HG03469 (cell line): ENCODE data around the gene CIAO2A.
"Not testable (repeated sequence)": the region's sequence is repeated elsewhere in the genome, so short reads cannot be mapped to it uniquely, and the experiment has no call there.

Experiments used
- ATAC-seq: cut with Tn5 transposase; IDR thresholded peaks from one replicate; pipeline ENCODE4 v1.9.1; 2021; ENCODE audit warnings: mild to moderate bottlenecking, moderate library complexity, moderate number of reproducible peaks; ENCODE audit not compliant: unreplicated experiment

The CIAO2A gene

DNA sequence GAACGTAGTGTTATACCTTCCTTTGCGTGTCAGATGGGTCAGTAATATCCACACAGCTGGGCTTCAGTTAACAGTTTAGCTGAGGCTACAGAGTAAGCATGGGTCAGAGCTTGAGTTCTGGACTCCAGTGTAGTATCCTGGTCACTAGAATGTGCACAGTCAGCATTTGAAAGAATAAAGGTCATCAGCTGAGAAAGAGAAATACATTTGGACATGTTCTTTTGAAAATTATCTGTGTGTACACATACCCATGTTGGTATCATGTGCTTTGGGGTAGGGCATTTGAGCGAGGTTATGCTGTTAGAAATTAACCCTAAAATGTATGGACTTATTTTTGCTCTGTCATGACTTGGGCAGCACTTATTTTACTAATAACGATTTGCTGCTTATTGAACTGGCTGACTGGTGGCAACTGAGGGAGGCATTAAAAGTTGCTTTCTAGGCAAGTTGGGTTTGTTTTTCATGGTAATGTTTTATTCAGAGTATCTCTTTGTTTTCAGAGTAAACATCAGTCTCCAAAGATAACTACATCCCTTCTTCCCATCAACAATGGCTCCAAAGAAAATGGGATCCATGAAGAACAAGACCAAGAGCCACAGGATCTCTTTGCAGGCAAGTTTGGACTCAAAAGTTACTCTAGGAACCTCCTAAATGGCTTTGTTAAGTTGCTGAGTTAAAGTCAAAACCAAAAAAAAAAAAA, 18.6 kb upstream of the CIAO2A start:
- ATAC-seq: no peak

DNA sequence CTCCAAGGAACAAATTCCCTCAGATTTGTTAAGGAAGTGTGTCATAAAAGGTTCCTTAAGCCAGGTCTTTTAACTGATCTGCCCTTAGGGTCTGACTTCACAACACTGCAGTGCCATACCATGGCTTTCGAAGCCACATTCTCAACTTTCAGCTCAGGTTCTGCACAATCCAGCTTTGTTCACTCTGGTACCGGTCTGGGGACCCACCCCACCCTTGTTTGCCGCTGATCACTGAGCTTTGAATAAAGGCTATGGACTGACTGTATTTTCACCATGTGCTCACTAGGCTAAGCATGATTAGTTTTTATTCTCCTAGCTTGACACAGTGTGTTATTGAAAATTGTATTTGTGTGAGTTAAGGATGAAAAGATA, 18.0 kb upstream of the CIAO2A start:
- ATAC-seq: no peak

DNA sequence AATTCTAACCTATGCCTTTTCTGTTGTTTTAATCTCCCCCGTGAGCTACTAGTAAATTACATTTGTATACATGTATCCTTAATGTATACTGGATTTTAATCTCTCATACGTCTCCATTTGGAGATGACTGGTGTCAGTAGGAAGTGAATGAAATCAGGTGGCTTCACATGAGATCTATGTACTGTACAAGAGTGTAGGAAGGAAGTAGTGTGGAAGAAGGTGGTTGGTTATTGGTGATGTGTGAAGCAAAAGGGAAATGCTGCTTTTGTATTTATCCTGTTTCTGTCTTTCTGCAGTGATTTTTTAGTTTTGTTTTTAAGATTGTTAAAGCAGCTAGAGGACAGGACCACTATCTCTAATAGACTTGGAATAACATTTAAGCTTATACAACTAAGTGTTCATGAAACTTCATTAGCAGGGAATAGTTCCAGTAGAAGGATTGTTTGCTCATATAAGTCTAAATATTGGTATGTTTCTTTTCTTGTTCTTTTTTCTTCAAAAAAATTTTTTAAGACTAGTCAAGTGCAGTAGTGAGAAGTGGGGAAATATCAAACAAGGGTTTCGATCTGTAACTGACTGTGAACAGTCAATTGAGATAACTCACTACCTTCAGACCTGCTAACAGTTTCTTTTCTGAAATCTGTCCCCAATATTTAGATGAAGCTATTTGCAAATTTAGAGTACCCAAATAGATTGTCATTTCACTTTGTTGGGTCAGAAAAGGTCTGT, 17.5 kb upstream of the CIAO2A start:
- ATAC-seq: no peak

DNA sequence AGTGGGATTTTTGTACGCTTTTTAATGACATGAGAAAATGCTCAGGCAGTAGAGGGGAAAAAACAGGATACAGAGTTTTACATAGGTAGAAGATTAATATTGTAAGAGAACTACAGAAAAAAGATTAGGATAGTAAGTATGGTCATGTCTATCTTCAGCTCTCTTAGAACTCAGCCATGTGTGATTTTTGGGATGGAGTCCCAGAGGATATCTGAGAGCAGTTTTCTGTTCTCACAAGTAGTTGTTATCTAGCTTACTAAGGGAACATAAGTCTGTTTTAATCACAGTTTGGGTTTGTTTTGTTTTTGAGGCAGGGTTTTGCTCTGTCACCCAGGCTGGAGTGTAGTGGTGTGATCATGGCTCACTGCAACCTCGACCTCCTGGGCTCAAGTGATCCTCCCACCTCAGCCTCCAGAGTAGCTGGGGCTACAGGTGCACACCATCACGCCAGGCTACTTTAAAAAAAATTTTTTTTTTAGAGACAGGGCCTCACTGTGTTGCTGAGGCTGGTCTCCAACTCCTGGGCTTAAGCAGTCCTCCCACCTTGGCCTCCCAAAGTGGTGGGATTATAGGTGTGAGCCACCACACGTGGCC, 16.6 kb upstream of the CIAO2A start:
- not testable (repeated sequence) for ATAC-seq

DNA sequence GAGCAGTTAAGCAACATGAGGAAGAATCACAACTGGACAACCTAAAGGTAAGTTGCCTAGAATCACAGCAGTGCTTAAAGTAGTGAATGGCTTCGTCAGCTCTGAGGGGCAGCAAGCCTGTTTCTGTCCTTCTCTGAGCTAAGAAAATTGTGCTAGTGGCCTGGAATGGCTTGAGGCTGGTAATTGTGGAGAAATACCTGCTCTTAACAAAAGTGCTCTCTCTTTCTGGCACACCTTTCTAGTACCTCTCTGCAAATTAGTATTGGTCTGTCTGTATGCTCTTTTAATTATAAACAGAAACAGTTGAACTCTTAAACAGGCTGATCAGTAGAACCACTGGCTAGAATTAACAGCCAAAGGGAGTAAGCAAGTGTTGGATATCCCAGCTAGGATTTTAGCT, 13.7 kb upstream of the CIAO2A start:
- no peak for ATAC-seq

DNA sequence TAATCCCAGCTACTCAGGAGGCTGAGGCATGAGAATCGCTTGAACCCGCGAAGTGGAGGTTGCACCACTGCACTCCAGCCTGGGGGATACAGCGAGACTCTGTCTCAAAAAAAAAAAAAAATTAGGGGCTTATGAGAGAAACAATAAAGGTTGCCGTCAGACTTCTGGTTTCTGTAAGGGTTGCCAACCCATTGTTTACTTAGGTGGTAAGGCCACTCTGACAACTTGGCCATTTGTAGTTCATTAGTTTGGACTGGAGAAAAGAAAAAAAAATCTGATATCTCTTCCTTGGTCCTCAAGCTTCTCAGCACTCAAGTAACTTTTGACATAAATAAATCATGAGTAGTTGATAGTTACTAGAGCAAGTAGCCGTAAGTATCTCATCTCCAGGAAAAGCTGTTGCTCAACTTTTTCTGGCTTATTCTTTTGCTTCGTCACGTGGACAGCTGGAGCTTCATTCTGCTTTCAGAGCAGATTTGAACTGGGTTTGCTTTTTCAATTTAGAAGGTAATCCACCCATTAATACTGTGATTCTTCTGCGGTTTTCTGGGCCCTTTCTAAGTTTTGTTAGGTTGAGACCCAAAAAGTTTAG, 11.6 kb upstream of the CIAO2A start:
- ATAC-seq: no peak

DNA sequence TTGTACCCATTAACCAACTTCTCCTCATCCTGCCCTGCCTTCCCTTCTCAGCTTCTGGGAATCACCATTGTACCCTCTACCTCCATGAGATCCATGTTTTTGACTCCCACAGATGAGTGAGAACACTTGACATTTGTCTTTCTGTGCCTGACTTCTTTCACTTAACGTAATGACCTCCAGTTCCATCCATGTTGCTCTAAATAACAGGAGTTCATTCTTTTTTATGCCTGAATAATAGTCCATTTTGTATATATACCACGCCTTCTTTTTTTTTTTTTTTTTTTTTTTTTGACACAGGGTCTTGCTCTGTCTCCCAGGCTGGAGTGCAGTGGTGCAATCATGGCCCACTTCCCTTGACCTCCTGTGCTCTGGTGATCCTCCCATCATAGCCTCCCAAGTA, 8.9 kb upstream of the CIAO2A start:
- no peak for ATAC-seq

DNA sequence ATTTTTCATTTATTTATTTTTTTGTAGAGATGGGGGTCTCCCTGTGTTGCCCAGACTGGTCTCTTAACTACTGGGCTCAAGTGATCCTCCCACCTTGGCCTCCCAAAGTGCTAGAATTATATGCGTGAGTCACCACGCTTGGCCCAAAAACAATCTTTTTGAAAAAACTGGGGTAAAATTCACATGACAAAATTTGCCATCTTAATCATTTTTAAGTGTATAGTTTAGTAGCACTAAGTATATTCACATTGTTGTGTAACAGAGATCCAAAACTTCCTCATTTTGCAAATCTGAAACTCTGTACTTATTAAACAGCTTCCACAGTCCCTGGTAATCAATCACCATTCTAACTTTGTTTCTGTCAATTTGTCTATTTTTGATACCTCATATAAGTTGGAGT, 7.3 kb upstream of the CIAO2A start:
- ATAC-seq: no peak

DNA sequence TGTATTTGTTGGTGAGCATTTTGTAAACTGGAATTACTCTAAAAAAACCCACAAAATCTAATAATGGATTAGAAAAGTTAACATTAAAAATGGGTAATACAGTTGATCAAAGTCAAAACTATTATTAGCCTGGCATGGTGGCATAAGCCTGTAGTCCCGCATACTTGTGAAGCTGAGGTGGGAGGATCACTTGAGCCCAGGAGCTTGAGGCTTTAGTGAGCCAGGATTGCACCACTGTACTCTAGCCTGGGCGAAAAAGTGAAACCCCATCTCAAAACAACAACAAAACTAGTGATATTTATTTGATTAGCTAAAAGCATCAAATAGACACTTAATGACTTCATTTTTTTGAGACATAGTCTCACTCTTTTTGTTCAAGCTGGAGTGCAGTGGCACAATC, 5.7 kb upstream of the CIAO2A start:
- ATAC-seq: no peak

DNA sequence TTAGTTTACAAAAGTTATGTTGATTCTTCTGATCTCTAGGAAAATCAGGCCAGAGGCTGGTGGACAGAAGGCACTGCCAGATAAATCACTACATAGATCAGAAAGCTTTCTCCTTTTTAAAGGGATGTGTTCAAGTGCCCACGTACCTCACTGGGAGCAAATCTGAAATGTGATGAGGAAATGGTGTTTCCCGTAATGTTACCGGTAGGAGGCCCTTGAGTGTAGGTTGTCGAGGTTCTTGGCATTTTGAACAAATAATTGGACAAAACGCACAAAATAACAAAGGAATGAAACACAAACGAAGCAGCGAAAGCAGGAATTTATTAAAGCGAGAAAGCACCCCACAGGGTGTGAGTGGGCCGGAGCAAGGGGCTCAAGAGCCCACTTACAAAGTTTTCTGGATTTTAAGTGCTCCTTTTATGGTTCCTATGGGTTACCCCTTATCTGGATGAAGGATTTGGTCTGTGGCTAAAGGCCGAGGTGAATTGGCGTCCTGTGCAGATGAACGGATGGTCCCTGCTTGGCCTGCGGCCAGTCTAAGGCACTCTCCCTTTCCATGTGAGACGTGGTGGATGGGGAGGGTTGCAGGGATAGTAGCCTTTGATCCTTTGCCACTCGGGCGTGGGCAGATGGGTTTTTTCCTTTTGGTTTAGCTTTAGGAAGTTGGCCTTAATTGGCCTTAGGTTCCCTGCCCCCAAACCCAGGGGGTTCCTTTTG, 3.2 kb upstream of the CIAO2A start:
- ATAC-seq: no peak

DNA sequence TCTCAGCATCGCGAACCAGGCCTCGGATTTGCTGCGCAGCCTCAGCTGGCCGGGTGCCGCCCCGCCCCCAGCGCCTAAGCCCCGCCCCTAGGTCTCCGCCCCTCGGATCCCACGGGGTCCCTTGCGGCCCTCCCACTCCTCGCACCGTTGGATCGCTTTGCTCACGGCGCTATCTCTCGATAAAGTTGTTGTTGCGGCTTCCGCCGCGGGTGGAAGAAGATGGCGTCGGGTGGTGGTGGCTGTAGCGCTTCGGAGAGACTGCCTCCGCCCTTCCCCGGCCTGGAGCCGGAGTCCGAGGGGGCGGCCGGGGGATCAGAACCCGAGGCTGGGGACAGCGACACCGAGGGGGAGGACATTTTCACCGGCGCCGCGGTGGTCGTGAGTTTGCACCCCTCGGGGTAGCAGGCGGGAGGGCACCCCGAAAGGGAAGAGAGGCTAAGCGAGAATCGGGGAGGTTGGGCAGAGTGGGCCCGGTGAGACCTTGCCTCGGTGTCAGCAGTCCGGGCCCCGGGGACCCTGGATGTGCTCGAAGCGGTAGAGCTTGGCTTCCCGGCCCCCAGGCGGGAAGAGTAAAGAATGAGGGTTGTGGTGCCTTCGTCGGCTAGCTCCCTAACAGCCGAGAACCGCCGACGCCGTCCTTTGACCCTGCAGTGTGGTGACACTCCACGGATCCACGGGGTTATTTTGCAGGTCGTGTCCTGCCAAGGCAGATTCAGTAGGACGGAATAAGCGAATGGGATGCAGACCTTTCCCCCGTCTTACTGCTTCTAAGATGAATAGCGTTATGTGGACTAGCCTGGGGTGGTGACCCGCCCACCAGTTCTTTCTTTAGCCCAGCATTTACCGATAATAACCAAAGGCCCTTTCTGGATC, 2.4 kb upstream of the CIAO2A start, which contains the start of gene SNX1:
Gene SNX1 (plus strand): TSS at position 188 of the 873 bp plus-strand sequence. CDS start 32 bp downstream, at position 220.
- ATAC-seq: peak; percentile 32

DNA sequence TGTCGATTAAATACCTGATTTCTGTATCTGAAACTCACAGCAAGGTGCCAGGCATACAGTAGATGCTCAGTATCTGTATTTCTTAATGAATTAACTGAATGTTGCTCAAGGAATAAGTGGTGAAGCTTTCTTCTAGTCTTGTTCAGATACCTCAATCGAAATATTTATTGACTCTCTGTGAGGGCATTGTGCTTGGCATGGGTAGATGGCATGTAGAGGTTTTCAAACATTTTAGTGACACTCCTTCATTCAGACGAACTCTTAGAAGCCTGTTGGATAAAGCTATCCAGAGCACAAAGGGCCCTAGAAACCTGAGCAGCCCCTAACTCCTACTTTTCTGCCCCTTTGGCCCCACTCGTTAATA, 1.8 kb upstream of the CIAO2A start:
- ATAC-seq: no peak

DNA sequence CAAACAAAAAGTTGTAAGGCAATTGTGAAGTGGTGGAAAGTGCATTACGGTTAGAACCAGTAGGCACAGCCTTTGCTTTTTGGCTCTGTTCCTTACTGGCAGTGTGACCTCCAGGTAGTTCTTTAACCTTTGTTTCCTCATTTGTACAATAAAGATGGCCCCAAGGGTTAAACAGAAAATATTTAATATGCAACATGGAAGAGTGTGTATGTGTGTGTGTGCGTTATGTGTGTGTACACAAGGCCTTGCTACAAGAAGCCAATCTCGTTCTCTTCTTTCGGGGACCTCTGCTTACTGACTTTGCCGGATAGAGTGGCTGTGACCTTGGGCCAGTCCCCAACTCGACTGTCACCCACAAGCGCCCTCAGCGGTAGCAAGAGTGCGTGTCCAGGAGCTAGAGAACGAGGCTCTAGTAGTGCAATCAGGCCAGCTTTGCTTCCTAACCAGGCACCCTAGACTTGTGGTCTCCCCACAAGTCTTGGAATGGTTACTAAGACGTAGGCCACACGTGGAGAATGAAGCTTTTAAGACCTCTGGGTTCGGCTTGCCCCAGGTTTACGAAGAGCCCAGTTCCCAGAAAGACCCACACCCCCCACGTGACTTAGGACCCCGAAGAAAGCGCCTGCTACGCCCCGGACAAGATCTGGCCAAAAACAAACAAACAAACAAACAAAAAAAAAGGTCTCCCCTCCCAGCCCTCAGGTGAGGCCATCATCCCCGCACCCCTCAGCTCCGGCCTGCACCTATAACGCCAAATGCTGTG, 593 bp downstream of the CIAO2A start:
- no peak for ATAC-seq

DNA sequence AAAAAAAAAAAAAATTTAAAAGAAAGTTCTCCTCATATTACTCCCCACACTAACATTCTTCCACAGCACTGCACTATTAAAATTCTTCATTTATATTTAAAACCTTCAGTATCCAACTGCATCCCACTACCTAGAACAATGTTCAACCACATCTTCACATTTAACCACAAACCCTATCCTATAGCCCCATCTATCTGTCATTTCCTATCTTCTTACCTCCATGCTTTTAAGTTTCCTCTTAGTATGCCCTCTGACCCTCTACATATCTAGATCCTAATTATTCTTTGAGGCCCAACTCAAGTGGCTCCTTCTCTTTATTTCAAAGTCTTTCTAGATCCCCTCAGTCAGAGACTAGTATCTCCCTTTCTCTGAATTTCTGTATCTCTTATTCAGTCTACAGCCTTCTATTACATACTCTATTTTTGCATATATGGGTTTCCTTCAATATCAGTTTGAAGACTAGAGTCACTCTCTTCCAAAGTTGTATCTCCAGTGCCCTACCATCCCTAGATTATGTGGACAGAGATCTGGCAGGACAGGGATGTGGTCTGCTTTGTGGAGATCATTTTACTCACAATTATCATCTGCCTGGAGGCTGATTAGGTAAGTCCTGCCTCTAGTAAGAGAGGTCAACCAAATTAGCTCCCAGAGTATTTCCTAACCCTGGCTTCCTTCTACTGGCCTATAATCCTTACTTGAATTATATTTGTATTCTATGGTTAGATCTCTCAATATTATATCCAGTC, 1.4 kb downstream of the CIAO2A start:
- ATAC-seq: no peak

DNA sequence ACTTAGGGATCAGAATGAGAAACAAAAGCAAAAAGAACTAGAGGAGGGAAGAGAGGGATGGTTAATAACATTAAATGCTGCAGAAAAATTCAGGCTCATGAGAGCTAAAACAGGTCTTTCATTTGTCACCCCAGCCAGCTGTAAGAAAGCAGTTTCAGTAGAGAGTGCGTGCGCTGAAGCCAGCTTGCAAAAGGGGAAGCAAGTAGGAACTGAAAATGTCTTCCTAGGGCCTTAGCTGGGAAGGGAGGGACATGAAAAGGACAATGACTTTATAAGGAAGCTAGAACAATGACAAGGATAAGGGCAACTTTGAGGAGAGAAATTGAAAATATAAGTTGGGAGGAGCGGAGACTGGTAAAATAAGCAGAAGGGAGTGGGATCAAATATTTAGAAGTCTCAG, 3.1 kb downstream of the CIAO2A start:
- no peak for ATAC-seq

DNA sequence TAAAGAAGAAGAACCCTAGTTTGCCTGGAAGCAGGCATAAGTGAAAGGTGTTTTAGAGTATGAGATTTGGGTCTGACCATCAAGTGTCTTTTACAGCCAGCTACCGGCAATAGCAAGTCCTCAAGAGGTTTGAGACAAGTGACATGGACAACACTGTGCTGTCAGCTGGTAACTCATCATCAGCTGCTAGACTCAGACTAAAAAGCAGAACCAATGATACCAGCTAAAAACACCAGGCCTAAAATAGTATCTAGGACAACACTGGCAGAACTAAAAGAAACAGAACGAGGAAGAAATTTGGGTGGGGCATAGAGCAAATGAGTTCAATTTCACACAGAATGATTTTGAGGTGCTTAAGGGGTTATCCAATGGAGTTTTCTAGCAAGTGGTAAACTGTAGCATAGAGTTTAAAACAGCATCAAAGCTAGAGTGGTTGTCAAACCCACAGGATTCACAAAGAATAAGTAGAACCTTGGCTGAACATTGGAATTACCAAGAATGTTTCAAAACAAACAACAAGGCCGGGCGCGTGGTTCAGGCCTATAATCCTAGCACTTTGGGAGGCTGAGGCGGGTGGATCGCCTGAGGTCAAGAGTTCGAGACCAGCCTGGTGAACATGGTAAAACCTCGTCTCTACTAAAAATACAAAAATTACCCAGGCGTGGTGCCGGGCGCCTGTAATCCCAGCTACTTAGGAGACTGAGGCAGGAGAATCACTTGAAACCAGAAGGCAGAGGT, 3.9 kb downstream of the CIAO2A start:
- no peak for ATAC-seq

DNA sequence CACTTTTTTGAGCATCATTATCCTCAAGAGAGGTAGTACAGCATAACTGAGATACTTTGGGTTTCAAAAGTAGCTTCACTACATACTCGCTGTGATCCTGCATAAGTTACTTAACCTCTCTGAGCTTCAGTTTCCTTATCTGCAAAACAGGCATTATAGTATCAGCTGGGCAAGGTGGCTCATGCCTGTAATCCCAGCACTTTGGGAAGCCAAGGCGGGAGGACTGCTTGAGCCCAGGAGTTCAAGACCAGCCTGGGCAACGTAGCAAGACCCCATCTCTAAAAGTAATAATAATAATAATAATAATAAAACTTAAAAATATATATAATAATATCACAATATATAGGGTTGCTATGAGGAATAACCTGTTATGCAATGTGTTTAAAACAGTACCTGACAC, 10.9 kb downstream of the CIAO2A start:
- no peak for ATAC-seq

DNA sequence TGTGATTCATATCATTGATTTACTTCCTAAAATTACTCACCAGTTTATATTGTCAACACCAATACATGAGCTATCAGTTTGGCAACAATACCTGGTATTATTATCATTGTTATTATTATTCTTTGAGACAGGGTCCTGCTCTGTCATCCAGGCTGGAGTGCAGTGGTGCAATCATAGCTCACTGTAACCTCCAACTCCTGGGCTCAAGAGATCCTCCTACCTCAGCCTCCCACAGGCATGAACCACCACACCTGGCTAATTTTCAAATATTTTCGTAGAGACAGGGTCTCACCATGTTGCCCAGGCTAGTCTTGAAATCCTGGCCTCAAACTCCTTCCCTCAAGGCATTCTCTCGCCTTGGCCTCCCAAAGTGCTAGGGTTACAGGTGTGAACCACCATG, 20.1 kb downstream of the CIAO2A start:
- ATAC-seq: not testable (repeated sequence)
